D341Med (cell line): ENCODE data around the gene TMEM221.

ENCODE experiments used
- DNase-seq: peaks from one replicate; pipeline ENCODE4 v3.0.0; 2012; ENCODE audit warnings: low spot score

Gene TMEM221

DNA sequence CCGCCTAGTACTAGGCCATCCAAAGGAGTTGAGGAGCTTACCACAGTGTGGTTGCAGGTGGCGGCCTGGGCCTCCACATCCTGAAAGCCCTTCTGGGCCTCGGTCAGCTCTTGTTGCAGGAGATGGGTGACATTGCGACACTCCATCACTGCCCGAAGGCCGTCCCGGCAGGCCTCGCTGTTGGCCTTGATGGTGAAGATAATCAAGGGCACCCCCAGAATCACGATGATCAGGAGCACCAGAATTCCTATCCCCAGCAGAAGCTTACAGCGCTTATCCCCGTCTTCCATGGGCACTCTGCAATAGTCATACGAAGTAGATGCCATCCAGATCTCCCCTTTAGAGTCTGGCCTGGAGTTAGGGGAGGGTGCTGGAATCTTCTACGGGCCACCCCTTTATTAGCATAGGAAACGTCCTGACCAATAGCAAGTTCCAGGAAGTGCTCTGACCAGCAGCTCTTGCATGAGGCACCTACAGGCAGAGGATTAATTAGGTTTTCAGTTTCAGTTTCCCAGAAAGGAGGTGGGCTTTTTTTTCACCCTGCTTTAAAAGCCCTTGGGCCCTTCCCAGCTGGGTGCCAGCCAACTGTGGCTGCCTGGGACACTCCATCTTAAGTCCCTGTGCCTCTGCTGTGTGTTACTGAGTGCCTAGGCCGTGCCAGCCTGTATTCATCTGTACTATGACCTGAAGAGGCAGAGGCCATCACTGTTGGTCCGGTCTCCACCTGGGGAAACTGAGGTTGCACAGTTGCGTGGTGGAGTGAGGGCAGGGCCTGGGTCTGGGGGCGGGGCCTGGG lies 43.0 kb downstream of the TMEM221 start, which contains the start of gene BST2:
Gene BST2, minus strand, starts transcription at position 381 of the 796 bp plus-strand sequence. Its CDS starts 55 bp downstream, at position 326.
- no peak for DNase-seq

DNA sequence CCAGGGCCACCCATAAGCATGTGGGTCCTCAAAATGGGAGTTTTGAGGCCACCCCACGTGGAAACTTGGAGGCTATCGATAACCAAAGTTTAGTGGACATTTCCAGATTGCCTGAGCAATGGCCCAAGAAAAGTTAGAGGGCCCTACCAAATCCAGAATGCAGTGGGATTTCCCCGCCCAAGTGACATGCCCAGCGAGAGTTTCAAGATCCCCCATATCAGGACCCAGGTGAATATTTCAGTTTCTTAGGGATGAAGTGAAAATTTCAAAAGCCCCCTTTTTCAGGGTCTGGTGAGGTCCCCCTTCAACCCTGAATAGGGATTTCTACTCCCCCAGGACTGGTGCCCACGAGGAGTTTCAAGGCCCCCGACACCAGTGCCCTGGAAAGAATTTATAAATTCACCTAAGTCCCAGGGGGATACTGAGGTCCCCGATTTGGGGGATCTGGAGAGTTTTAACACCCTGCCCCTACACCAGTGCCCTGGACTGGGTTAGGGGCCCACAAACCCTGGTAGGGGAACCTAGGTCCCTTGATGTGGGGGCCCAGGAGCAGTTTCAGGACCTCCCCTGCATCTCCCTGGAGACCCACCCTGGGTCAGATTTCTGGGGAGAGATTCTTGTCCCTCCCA lies 43.7 kb downstream of the TMEM221 start:
- DNase-seq, result no peak

DNA sequence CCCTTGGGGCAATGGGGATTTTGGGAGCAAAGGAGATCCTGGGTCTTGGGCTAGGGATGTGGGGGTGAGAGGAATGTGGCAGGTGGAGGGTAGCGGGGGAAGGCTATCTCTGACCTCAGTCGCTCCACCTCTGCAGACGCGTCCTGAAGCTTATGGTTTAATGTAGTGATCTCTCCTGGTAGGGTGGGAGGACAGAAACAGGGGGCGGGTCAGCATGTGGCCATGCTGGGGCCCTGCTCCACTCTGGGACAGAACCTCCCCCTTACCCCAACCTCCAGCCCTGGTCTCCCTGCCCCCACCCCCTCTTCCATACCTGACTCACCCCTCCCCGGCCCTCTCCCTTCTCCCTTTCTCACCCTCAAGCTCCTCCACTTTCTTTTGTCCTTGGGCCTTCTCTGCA lies 44.5 kb downstream of the TMEM221 start:
- no peak for DNase-seq

DNA sequence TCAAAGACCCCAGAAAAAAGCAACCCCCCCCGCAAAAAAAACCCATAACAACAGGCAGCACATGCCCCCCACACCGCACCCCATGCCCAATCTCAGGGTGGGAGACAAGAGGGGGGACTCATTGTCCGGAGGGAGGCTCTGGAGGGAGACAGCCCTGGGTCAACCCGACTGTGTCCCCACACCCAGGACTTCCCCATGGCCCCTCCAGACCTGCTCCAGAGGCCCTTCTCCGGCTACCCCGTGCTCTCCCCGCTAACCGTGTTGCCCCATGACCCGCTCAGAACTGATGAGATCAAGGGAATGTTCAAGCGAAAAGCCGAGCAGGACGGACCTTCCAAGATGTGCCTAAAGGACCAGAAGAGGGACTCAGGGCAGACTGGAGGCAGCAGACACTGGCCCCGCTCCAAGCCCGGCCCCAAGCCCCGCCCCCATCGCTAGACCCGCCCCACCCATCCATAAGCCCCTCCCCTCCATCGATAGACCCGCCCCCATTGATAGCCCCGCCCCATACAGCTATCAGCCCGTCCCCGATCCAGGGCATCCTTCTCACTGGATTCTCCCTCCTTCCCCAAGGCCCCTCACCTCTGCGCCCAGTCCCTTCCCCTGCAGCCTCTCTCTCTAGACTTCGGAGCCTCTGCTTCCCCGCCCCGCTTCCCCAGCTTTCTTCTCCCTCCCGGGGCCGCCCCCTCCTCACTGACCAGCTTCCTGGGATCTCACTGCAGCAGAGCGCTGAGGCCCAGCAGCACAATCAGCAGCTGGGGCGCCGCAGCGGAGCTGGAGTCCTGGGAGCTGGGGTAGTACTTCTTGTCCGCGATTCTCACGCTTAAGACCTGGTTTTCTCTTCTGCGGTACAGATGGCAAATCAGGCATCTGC lies 45.2 kb downstream of the TMEM221 start:
- peak; percentile 89 for DNase-seq

DNA sequence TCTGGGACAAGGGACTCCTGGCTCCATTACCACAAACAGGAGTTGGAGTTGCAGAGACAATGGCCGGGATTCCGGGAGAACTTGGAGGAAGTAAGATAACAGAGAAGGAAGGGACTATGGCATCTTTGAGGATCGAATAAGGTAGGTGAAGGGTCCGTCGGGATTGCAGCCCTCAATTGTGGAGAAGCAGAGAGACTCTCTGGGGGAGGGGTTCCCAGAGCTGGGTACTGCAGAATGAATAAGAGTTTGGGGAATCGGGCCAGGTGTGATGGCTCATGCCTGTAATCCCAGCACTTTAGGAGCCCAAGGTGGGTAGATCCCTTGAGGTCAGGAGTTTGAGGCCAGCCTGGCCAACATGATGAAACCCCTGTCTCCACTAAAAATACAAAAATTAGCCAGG lies 46.8 kb downstream of the TMEM221 start:
- no peak for DNase-seq

DNA sequence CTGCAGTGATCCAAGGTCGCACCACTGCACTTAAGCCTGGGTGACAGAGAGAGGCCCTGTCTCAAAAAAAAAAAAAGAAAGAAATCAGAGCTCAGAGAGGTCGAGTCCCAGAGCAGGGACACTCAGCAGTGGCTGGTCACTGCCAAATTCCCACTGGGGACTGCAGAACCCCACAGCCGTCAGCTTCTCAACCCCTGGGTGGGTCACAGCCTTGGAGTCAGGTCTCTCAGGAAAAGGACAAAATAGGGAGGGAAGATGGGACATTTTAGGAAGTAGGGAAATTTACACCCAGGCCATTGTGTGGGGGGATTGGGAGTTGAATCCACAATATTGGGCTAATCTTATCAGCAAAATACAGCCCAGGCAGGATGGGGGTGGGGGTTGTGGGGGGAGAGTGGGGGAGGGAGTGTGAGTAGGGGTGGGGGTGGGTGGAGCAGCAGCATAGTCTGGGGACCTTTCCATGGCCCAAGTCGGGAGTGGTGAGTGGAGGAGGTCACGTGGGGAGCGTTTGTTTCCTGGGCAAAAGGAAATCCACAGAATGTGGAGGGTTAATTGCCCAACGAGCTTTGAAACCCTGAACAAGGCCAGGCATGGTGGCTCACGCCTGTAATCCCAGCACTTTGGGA lies 49.5 kb downstream of the TMEM221 start:
- DNase-seq, result no peak

DNA sequence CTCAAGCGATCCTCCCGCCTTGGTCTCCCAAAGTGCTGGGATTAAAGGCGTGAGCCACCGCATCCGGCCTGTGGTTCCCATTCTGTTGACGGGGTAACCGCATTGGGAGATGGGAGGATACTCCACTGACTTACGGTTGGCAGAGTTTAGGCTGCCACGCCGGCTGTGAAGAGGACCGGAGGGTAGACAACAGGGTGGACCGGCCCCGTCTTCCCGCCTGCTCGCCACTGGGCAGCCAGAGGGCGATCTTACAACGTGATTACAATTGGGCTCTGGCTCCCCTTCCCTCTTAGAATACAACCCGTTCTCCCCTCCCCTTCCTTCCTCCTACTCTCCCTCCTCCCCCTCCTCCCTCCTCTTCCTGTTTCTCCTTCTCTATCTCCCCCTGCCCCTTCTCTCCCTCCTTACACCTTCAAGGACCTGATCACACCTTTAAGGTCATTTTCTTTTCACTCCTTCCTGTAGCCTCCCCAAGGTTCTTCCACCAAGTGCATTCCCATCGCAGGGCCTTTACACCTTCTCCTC lies 53.5 kb downstream of the TMEM221 start:
- DNase-seq, result peak; percentile 79

DNA sequence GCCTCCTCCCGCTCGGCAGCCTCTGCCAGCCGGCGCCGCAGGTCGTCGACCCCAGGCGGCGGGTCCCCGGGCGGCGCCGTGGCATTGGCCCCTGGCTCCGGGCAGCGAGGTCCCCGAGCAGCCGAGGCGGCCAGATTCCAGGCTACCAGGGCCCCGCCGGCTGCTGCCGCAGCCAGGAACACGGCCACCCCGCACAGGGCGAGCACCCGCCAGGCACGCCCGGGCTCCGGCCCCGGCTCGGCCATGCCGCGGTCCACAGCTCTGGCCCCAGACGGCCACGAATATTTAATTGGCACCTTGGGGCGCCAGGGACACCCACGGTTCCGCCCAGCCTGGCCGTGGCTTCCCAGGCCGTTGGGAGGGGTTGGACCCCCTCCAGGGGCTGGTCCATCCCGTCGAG lies 54.6 kb downstream of the TMEM221 start, which contains the start of gene CCDC194:
Gene CCDC194, minus strand, starts transcription at position 283 of the 400 bp plus-strand sequence. Its CDS starts 38 bp downstream, at position 245.
- no peak for DNase-seq

DNA sequence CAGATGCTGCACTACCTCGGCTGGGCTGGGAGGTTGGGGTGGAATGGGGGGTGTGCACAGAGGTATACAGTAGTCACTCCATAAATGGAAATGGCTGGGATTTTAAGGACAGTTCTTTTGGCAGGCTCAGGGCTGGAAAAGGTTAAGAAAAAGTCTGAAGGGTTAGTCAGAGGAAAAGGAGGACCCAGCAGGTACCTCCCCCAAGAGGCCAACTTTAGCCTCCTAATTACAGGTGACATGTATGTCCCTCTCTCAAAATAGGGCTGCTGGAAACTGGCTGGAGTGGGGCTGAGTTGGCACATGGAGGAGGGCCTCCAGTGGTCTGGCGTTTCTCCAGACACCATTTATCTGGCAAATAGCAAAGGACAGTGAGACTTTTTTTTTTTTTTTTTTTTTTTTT lies 55.5 kb downstream of the TMEM221 start:
- no peak for DNase-seq

DNA sequence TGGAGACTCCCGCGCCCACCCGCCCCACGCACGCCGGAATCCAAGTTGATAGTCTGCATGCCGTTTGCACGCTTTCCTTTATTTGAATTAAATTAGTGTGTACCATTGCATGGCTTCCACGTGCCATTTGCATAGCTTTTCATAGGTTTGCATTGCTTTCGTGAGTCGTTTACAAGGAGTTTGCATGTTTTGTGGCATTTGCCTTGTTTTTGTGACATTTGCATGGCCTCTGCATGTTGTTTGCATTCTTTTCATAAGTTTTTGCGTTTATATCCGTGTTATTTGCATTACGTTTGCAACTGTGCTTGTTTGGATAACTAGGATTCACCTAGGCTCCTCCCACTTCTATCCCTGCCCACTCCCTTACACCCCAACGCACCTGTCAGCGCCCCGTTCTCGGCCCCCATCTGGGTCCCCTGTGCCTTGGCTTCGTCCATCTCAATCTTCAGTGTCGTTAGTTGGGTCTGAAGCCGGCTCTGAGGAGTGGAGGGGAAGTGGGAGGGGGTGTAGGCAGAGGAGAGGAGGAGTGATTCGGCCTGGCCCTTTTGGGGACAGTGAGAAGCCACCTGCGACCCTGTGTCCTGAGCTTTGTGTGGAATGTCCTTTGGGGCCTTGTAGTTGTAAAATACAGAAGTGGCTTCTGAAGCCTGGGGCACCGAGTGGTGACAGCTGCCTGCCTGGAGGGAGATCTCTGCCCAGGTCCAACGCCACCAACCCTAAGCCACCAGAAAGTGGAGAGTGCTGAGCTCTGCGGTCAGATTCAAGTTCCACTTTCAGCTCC lies 56.9 kb downstream of the TMEM221 start:
- no peak for DNase-seq

DNA sequence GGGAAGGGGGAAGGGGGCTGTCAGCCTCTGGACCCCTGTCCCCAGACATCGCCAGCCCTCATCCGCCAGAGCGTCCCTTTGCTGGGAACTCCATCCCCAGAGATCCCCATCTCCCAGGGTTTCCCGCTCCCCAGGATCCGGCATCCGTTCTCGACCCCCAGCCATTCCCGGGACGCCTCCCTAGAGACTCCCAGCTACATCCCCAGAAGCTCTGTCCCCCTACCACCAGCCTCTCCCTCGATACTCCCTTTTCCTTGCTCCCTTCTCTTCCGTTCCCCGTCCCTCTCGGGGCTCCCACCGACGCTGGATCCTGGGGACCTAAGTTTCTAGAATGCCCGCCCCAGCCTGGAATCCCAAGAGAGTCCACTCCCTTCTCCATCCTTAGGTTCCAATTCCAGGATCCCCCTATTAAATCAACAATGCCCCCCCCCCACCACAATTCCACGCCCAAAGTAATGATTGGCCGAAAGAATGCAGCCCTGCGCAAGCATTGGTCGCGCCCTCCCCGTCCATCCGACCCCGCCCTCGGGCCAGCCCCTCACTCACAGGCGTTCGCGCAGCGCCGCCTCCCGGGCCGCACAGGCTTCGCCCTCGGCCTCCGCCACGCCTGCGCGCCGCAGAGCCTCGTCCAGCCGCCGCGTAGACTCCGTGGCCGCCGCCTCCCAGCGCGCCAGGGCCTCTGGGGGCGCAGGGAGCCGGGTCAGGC lies 57.6 kb downstream of the TMEM221 start:
- DNase-seq, result peak; percentile 98

DNA sequence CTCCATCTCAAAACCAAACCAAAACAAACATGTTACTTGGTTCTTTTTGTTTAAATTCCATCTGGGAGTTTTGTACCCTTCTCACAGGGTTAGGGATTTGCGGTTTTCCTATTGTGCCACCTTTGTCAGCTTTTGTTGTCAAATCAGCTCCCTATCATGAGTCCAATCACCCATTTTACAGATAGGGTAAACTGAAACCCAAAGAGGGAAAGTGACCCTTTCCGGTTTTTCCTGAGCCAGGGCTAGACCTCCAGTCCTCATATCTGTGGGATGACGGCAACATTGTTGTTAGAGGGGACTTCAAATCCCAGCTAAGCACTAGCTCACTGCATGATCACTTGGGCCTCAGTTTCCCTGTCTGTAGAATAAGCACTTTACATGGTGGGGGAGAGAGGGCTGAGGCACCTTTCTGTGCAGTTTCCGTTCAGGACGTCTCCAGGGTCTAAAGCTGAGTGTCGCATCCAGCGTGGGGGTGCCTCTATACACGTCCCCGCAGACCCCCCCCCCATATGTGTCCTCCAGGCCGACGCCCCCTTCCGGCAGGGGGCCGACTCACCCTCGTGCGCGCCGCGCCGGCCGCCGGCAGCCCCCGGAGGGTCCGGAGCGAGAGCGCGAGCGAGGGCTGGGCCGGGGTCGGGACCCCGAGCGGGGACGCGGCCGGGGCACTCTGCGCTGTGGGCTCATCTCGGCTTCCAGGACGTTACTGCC lies 58.4 kb downstream of the TMEM221 start:
- DNase-seq, result no peak

DNA sequence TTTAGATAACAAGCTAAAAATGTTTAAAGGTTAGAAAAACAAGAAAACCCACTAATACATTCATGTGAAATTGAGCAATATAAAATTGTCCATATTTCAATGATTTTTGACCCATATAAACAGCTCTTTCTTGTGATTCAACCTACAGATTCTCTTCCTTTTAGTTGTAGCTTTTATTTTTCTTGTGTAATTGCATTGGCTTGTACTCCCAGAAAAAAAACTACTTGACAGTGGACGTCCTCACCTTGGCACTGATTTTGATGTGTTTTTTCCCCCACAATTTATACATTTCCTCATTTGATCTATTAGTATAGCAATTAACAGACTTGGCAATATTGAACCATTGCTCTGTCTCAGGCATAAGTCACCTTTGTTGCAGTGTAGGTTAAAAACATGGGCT lies 59.2 kb downstream of the TMEM221 start:
- DNase-seq, result no peak

DNA sequence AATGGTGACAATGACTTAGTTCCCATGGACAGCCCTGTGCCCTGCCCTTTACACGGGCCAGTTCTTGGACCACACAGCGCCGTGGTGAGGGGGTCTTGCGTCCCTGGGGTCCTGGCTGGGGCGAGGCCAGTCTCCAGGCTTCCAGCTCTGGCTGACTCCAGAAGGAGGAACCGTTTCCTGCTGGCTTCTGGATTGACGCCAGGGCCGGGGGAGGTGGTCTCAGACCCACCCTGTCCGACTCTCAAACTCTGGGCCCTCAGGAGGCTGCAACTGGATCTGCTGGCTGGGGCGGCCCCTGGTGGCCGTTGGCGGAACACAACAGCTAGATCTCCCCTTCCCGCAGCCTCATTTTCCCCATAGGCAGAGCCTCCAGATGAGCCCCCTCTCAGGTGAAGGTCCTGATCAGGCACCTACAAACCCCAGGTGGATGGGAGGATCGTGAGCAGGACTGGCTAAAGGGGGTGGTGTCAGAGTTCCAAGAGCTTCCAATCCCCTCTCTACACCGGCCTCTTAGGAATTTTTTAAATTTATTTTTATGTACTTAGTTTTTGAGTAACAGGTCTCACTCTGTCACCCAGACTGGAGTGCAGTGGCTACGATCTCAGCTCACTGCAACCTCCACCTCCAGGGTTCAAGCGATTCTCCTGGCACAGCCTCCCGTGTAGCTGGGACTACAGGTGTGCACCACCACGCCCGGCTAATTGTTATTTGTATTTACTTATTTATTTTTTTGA lies 62.4 kb downstream of the TMEM221 start:
- DNase-seq, result peak; percentile 88
